Keratinocyte (primary cell): Measurements from ENCODE around the gene ZDHHC24. TPM values are rescaled to one million over a fixed set of nuclear protein-coding genes. Genes with fewer than 3 reads are reported as not detected.
"Not testable (repeated sequence)": the region's sequence is repeated elsewhere in the genome, so short reads cannot be mapped to it uniquely, and the experiment has no call there.

Source experiments
- DNase-seq: peaks from one replicate; pipeline ENCODE4 v3.0.0-alpha.2; 2011; ENCODE audit warnings: low read depth, missing footprints, low spot score
- FAIRE-seq: peaks from 2 replicates; lab custom pipeline; 2011; peaks lifted over from hg19 to GRCh38; lab: Jason Lieb, UNC
- H2AFZ ChIP-seq: 2 replicates; pipeline ENCODE4 v1.6.0; 2012; ENCODE audit warnings: low read length, control low read depth, inconsistent platforms; ENCODE audit not compliant: control insufficient read depth
- H3K27ac ChIP-seq: 2 replicates; pipeline ENCODE4 v1.5.1; 2011; ENCODE audit warnings: low read length; ENCODE audit not compliant: control insufficient read depth, insufficient read depth
- H3K27me3 ChIP-seq: 3 replicates; pipeline ENCODE4 v1.6.0; 2011; ENCODE audit warnings: low read length; ENCODE audit not compliant: control insufficient read depth, insufficient read depth; ENCODE audit errors: extremely low read depth
- H3K36me3 ChIP-seq, 2 experiments: 2 replicates in 1 of 2; 3 replicates in 1 of 2; pipeline ENCODE4 v1.5.1; 2011; ENCODE audit warnings: low read length in 2 of 2, mild to moderate bottlenecking in 1 of 2; ENCODE audit not compliant: control insufficient read depth in 2 of 2, insufficient read depth in 2 of 2; ENCODE audit errors: extremely low read depth in 1 of 2
- H3K4me1 ChIP-seq: 3 replicates; pipeline ENCODE4 v1.5.1; 2011; ENCODE audit warnings: low read length; ENCODE audit not compliant: control insufficient read depth, insufficient read depth; ENCODE audit errors: extremely low read depth
- H3K4me2 ChIP-seq: 3 replicates; pipeline ENCODE4 v1.6.0; 2011; ENCODE audit warnings: low read depth, low read length; ENCODE audit not compliant: control insufficient read depth, insufficient read depth; ENCODE audit errors: extremely low read depth
- H3K4me3 ChIP-seq, 3 experiments: fragments of 200-600 bp in 1 of 3; sonication (generic) in 1 of 3; 2 replicates in 2 of 3; 3 replicates in 1 of 3; pipeline ENCODE4 v1.5.1; 2011 to 2016; ENCODE audit warnings: low read length in 3 of 3, mild to moderate bottlenecking in 3 of 3, control low read depth in 2 of 3, inconsistent platforms in 1 of 3, low read depth in 1 of 3, mixed read lengths in 1 of 3, mixed run types in 1 of 3, moderate library complexity in 1 of 3; ENCODE audit not compliant: control insufficient read depth in 2 of 3, insufficient read depth in 2 of 3; ENCODE audit errors: extremely low read depth in 1 of 3
- H3K79me2 ChIP-seq: 2 replicates; pipeline ENCODE4 v1.6.0; 2012; ENCODE audit warnings: low read length; ENCODE audit not compliant: control insufficient read depth, insufficient read depth
- H3K9ac ChIP-seq: 3 replicates; pipeline ENCODE4 v1.6.0; 2011; ENCODE audit warnings: low read length; ENCODE audit not compliant: control insufficient read depth, insufficient read depth; ENCODE audit errors: extremely low read depth
- H3K9me1 ChIP-seq: 3 replicates; pipeline ENCODE4 v1.6.0; 2011; ENCODE audit warnings: low read length; ENCODE audit not compliant: control insufficient read depth, insufficient read depth; ENCODE audit errors: extremely low read depth
- H3K9me3 ChIP-seq: 2 replicates; pipeline ENCODE4 v1.5.1; 2012; ENCODE audit warnings: low read depth, low read length; ENCODE audit not compliant: control insufficient read depth
- H4K20me1 ChIP-seq: 3 replicates; pipeline ENCODE4 v1.6.0; 2011; ENCODE audit warnings: low read length; ENCODE audit not compliant: control insufficient read depth, insufficient read depth; ENCODE audit errors: extremely low read depth
- CTCF ChIP-seq, 3 experiments: IDR thresholded peaks in 1 of 3; conservative IDR thresholded peaks in 1 of 3; optimal IDR thresholded peaks in 1 of 3; 2 replicates in 2 of 3; 3 replicates in 1 of 3; pipeline versions ENCODE3 to v1.5.1; 2011; ENCODE audit warnings: low read length in 3 of 3, mild to moderate bottlenecking in 3 of 3, moderate library complexity in 2 of 3, control low read depth in 1 of 3, inconsistent platforms in 1 of 3; ENCODE audit not compliant: insufficient read depth in 2 of 3; ENCODE audit errors: extremely low read depth in 1 of 3
- EZH2 ChIP-seq: IDR thresholded peaks from one replicate; pipeline ENCODE4 v1.6.1; 2012; ENCODE audit warnings: inconsistent platforms, mild to moderate bottlenecking, low read length, moderate library complexity
- dilution Hi-C: fragments of 300-500 bp; cut with MboI; formaldehyde crosslinking; loops from one replicate; pipeline ENCODE4 v1.7.0; 2020; ENCODE audit warnings: low sequenced_read_pairs; ENCODE audit not compliant: extremely low pct_ligation_motif_present
- polyA plus RNA-seq, 5 experiments: library from polyadenylated mRNA; depleted of rRNA in 3 of 5; stranded (reverse) in 3 of 5; stranded (forward) in 1 of 5; unstranded in 1 of 5; fragments of >200 nt; gene quantifications; 1 replicate in 1 of 5; 2 replicates in 3 of 5; 3 replicates in 1 of 5; pipeline versions ENCODE4 v1.2.1 to v1.2.3, GENCODE V29; 2011 to 2012; ENCODE audit warnings: missing spikeins in 2 of 5, low read depth in 1 of 5, low replicate concordance in 1 of 5

The ZDHHC24 gene
- polyA plus RNA-seq, 1 donor (not counting 4 experiments of a cell fraction or from before 2014, with no cell fraction given), result 4.8 TPM

GRCh38 chr11:66589996-66590675, 44.3 kb upstream of the ZDHHC24 start:
- no peak overlapping the region for H3K9ac ChIP-seq
- dilution Hi-C loops, result no loop called here
- TF ChIP-seq EZH2 (no peak), CTCF (optimal IDR thresholded peaks at IDR 0.05 in 1 of 3, IDR thresholded peaks at IDR 0.05 in 1 of 3, conservative IDR thresholded peaks at IDR 0.05 in 1 of 3; ENCODE audit: extremely low read depth in 1 of 3, insufficient read depth in 2 of 3, low read length in 3 of 3) (no peak)
- H3K9me1 ChIP-seq, result no peaks in the 10 kb centered on the region
- H3K36me3 ChIP-seq, result no peaks in the 10 kb centered on the region
- H3K4me1 ChIP-seq, result peaks cover 11% of the 10 kb centered on the region
- no peak for DNase-seq
- no peaks in the 10 kb centered on the region for H4K20me1 ChIP-seq
- H3K4me2 ChIP-seq, result no peak overlapping the region
- no peak overlapping the region for H2AFZ ChIP-seq
- no peaks in the 10 kb centered on the region for H3K27me3 ChIP-seq
- H3K9me3 ChIP-seq, result no peaks in the 10 kb centered on the region
- FAIRE-seq, result no peak
- no peak overlapping the region for H3K4me3 ChIP-seq
- H3K79me2 ChIP-seq, result peaks cover 6% of the 10 kb centered on the region
- H3K27ac ChIP-seq, result no peak overlapping the region

GRCh38 chr11:66589315-66589714, 43.5 kb upstream of the ZDHHC24 start:
- H3K4me2 ChIP-seq, H3K79me2 ChIP-seq, H2AFZ ChIP-seq, H3K9ac ChIP-seq, H4K20me1 ChIP-seq, H3K4me3 ChIP-seq, FAIRE-seq, DNase-seq, H3K9me1 ChIP-seq, H3K27me3 ChIP-seq, H3K27ac ChIP-seq, dilution Hi-C loops, H3K9me3 ChIP-seq, H3K36me3 ChIP-seq: not testable (repeated sequence)
- peaks cover 11% of the 10 kb centered on the region for H3K4me1 ChIP-seq

- Histone ChIP-seq H3K9me3 (no peaks in the 10 kb centered on the region), H3K9ac (no peak overlapping the region), H2AFZ (no peak overlapping the region), H3K9me1 (no peaks in the 10 kb centered on the region), H3K27me3 (no peaks in the 10 kb centered on the region), H3K4me1 (no peaks in the 10 kb centered on the region), H3K36me3 (no peaks in the 10 kb centered on the region), H3K27ac (no peak overlapping the region), H4K20me1 (no peaks in the 10 kb centered on the region), H3K4me3 (no peak overlapping the region), H3K4me2 (no peak overlapping the region), H3K79me2 (no peaks in the 10 kb centered on the region)
- no peak for TF ChIP-seq EZH2
- no peak for TF ChIP-seq CTCF (optimal IDR thresholded peaks at IDR 0.05 in 1 of 3, IDR thresholded peaks at IDR 0.05 in 1 of 3, conservative IDR thresholded peaks at IDR 0.05 in 1 of 3; ENCODE audit: extremely low read depth in 1 of 3, insufficient read depth in 2 of 3, low read length in 3 of 3)
- DNase-seq (no peak), FAIRE-seq (no peak)
- dilution Hi-C loops, result no loop called here
These were observed 40.3 kb upstream of the ZDHHC24 start for GRCh38 chr11:66586136-66586535.

- DNase-seq, H3K79me2 ChIP-seq, H3K4me2 ChIP-seq, H3K9ac ChIP-seq, H3K4me3 ChIP-seq, H3K27ac ChIP-seq, H3K27me3 ChIP-seq, dilution Hi-C loops, H3K36me3 ChIP-seq, H4K20me1 ChIP-seq, H2AFZ ChIP-seq, H3K9me3 ChIP-seq, H3K9me1 ChIP-seq, H3K4me1 ChIP-seq, FAIRE-seq: not testable (repeated sequence)
These were observed 39.6 kb upstream of the ZDHHC24 start for GRCh38 chr11:66585447-66585846.
